Epithelial cell of alveolus of lung (primary cell): ENCODE data around the gene MIPOL1. TPM values are rescaled to one million over a fixed set of nuclear protein-coding genes. Genes with fewer than 3 reads are reported as not detected.

Source experiments
- total RNA-seq: library from RNA; depleted of rRNA; stranded (reverse); fragments of >200 nt; gene quantifications from 2 replicates; pipeline ENCODE4 v1.2.1, GENCODE V29; 2015

MIPOL1 gene
- 6.6 and 8.9 TPM in 2 replicates for total RNA-seq

GRCh38 chr14:37197421-37198272, at the start of gene MIPOL1:
Gene MIPOL1, plus strand, starts transcription at chr14:37197937. Its CDS starts 49,952 bp downstream, at chr14:37247889.

GRCh38 chr14:37172024-37172869, 25.5 kb upstream of the MIPOL1 start, which contains the start of gene SLC25A21:
Gene SLC25A21, minus strand, starts transcription at chr14:37172606.

GRCh38 chr14:37594971-37595808, 397.5 kb downstream of the MIPOL1 start, which contains the start of the genes FOXA1 and TTC6:
Gene FOXA1, minus strand, starts transcription at chr14:37595249. Its CDS starts 277 bp downstream, at chr14:37594972.
Gene TTC6, plus strand, starts transcription at chr14:37595629. Its CDS starts 26,436 bp downstream, at chr14:37622065.

Other genes starting within 250 kb of the MIPOL1 start
- 1.0 TPM in 1 of 2 replicates, not detected in the other for gene SLC25A21, start 25.3 kb upstream of the MIPOL1 start, total RNA-seq